WTC11 (cell line): Measurements from ENCODE around the gene NMB. TPM values are rescaled to one million over a fixed set of nuclear protein-coding genes. Genes with fewer than 3 reads are reported as not detected.

ENCODE experiments used
- ATAC-seq: fragments of 200-7000 bp; cut with Tn5 transposase; 2 replicates; pipeline ENCODE4 v1.10.0; 2021; ENCODE audit warnings: mild to moderate bottlenecking, moderate library complexity
- CTCF ChIA-PET: fragments of 300-600 bp; sonication (Branson Sonifier 250); formaldehyde crosslinking; loops from one replicate; lab custom pipeline; 2021; ENCODE audit warnings: antibody characterized with exemption; lab: Charles Lee
- POLR2A ChIA-PET: fragments of 350-600 bp; sonication (Branson Sonifier 250); formaldehyde crosslinking; loops from one replicate; lab custom pipeline; 2021; ENCODE audit warnings: antibody characterized with exemption; lab: Charles Lee
- DNase-seq: peaks from one replicate; pipeline ENCODE4 v3.0.0; 2021; ENCODE audit warnings: low spot score
- H3K27ac Mint-ChIP-seq: 2 replicates; pipeline ENCODE4 v1.8.0; 2021; ENCODE audit warnings: mixed read lengths
- H3K27me3 Mint-ChIP-seq: 2 replicates; pipeline ENCODE4 v1.8.0; 2021; ENCODE audit warnings: low read depth, mild to moderate bottlenecking, moderate library complexity, mixed read lengths
- H3K36me3 Mint-ChIP-seq: 2 replicates; pipeline ENCODE4 v1.8.0; 2021; ENCODE audit warnings: mixed read lengths
- H3K4me1 Mint-ChIP-seq: 2 replicates; pipeline ENCODE4 v1.8.0; 2022; ENCODE audit warnings: mixed read lengths
- H3K4me3 Mint-ChIP-seq: 2 replicates; pipeline ENCODE4 v1.8.0; 2021; ENCODE audit warnings: mild to moderate bottlenecking, moderate library complexity, mixed read lengths
- H3K9me3 Mint-ChIP-seq: 2 replicates; pipeline ENCODE4 v1.8.0; 2021; ENCODE audit warnings: mixed read lengths
- ATF6 ChIP-seq: sonication (generic); formaldehyde crosslinking; IDR thresholded peaks from 2 replicates; pipeline ENCODE4 v1.8.1; 2023; ENCODE audit warnings: mild to moderate bottlenecking, missing genetic modification reagents
- CREM ChIP-seq: sonication (generic); formaldehyde crosslinking; IDR thresholded peaks from 2 replicates; pipeline ENCODE4 v1.8.1; 2022; ENCODE audit warnings: mild to moderate bottlenecking, missing genetic modification reagents, moderate library complexity
- E2F4 ChIP-seq: sonication (generic); formaldehyde crosslinking; IDR thresholded peaks from 2 replicates; pipeline ENCODE4 v1.8.1; 2022; ENCODE audit warnings: low read depth, mild to moderate bottlenecking, moderate library complexity, missing genetic modification reagents, borderline replicate concordance
- E2F5 ChIP-seq: sonication (generic); formaldehyde crosslinking; IDR thresholded peaks from 2 replicates; pipeline ENCODE4 v1.8.1; 2022; ENCODE audit warnings: mild to moderate bottlenecking, moderate library complexity, missing genetic modification reagents
- FOXK1 ChIP-seq: sonication (generic); formaldehyde crosslinking; IDR thresholded peaks from 2 replicates; pipeline ENCODE4 v1.8.0; 2022; ENCODE audit warnings: mild to moderate bottlenecking, moderate library complexity, missing genetic modification reagents
- FOXP1 ChIP-seq: sonication (generic); formaldehyde crosslinking; IDR thresholded peaks from 2 replicates; pipeline ENCODE4 v1.8.0; 2022; ENCODE audit warnings: missing genetic modification reagents, mild to moderate bottlenecking, moderate library complexity, borderline replicate concordance
- GABPB1 ChIP-seq: sonication (generic); formaldehyde crosslinking; IDR thresholded peaks from 2 replicates; pipeline ENCODE4 v1.8.1; 2023; ENCODE audit warnings: mild to moderate bottlenecking, missing genetic modification reagents
- IRF1 ChIP-seq: sonication (generic); formaldehyde crosslinking; IDR thresholded peaks from 2 replicates; pipeline ENCODE4 v1.8.0; 2023; ENCODE audit warnings: missing genetic modification reagents
- JUN ChIP-seq: sonication (generic); formaldehyde crosslinking; IDR thresholded peaks from 2 replicates; pipeline ENCODE4 v1.8.0; 2023; ENCODE audit warnings: mild to moderate bottlenecking, missing genetic modification reagents
- MLX ChIP-seq: sonication (generic); formaldehyde crosslinking; IDR thresholded peaks from 2 replicates; pipeline ENCODE4 v1.8.1; 2023; ENCODE audit warnings: mild to moderate bottlenecking, missing genetic modification reagents, moderate library complexity
- PRDM15 ChIP-seq: sonication (generic); formaldehyde crosslinking; IDR thresholded peaks from 2 replicates; pipeline ENCODE4 v1.8.0; 2022; ENCODE audit warnings: missing genetic modification reagents
- RELA ChIP-seq: sonication (generic); formaldehyde crosslinking; IDR thresholded peaks from 2 replicates; pipeline ENCODE4 v1.8.1; 2022; ENCODE audit warnings: missing genetic modification reagents, mild to moderate bottlenecking, borderline replicate concordance
- SOX15 ChIP-seq: fragments of 250-450 bp; sonication (Bioruptor Pico); IDR thresholded peaks from 2 replicates; pipeline ENCODE4 v1.9.0; 2021; ENCODE audit warnings: mild to moderate bottlenecking
- SP1 ChIP-seq: sonication (generic); formaldehyde crosslinking; conservative IDR thresholded peaks from 2 replicates; pipeline ENCODE4 v1.8.1; 2022; ENCODE audit warnings: missing genetic modification reagents
- TP53 ChIP-seq: sonication (generic); formaldehyde crosslinking; IDR thresholded peaks from 2 replicates; pipeline ENCODE4 v1.8.1; 2023; ENCODE audit warnings: mild to moderate bottlenecking, missing genetic modification reagents
- ZBTB43 ChIP-seq: sonication (generic); formaldehyde crosslinking; IDR thresholded peaks from 2 replicates; pipeline ENCODE4 v1.8.1; 2023; ENCODE audit warnings: mild to moderate bottlenecking, missing genetic modification reagents
- ZNF138 ChIP-seq: sonication (generic); formaldehyde crosslinking; conservative IDR thresholded peaks from 2 replicates; pipeline ENCODE4 v1.8.1; 2022; ENCODE audit warnings: mild to moderate bottlenecking, moderate library complexity, missing genetic modification reagents
- ZNF263 ChIP-seq: sonication (generic); formaldehyde crosslinking; IDR thresholded peaks from 2 replicates; pipeline ENCODE4 v1.8.1; 2022; ENCODE audit warnings: low read depth, mild to moderate bottlenecking, moderate library complexity, missing genetic modification reagents
- total RNA-seq: library from RNA; stranded (reverse); gene quantifications from 3 replicates; pipeline ENCODE4 v1.2.3, GENCODE V29; 2021

The NMB gene
- total RNA-seq, 1 experiment from 2014 or later: 14.9 TPM

GRCh38 chr15:84656972-84657371 is 1.0 kb downstream of the NMB start (continued):
- TF ChIP-seq IRF1 (CRISPR knock-in tag) (no peak), GABPB1 (CRISPR knock-in tag) (no peak), ATF6 (no peak), E2F5 (no peak)

- peaks cover 21% of the 10 kb centered on the region for H3K27me3 Mint-ChIP-seq
- peaks cover 14% of the 10 kb centered on the region for H3K36me3 Mint-ChIP-seq
- TF ChIP-seq TP53 (CRISPR knock-in tag) (no peak), ZNF138 (CRISPR knock-in tag) (no peak), PRDM15 (peak; percentile 80)
- H3K27ac Mint-ChIP-seq: no peak overlapping the region
- peaks cover 31% of the 10 kb centered on the region for H3K4me1 Mint-ChIP-seq
- H3K9me3 Mint-ChIP-seq: no peaks in the 10 kb centered on the region
- CTCF ChIA-PET: interaction anchor here (0.7 to 7.5 kb wide), 10 partner anchors 17 to 224 kb away, joined by 3 to 63 read pairs (median 5); partner anchors contain the start of genes SEC11A and ZSCAN2
- POLR2A ChIA-PET: interaction anchor here (1.2 to 3.6 kb wide), 7 partner anchors 17 to 162 kb away, joined by 3 to 16 read pairs (median 5); partner anchors contain the start of genes ALPK3 and SEC11A
- peak; percentile 81 for DNase-seq
- peak overlapping the region; percentile 95 for H3K4me3 Mint-ChIP-seq
- ATAC-seq: peak; percentile 59
Observed at GRCh38 chr15:84654689-84655453, 3.1 kb downstream of the NMB start.

GRCh38 chr15:84653910-84654688 is 3.9 kb downstream of the NMB start, which contains the start of gene WDR73:
WDR73 (minus strand) TSS chr15:84654283; CDS start chr15:84654274, 9 bp downstream.
- H3K4me3 Mint-ChIP-seq: peak within 1 kb of the TSS; percentile 95
- no peaks in the 10 kb centered on the region for H3K9me3 Mint-ChIP-seq
- H3K36me3 Mint-ChIP-seq: peaks cover 15% of the 10 kb centered on the region
- DNase-seq: peak; percentile 98
- H3K27me3 Mint-ChIP-seq: peaks cover 21% of the 10 kb centered on the region
- ATAC-seq: peak; percentile 69
- CTCF ChIA-PET: interaction anchor here (0.5 to 7.5 kb wide), 11 partner anchors 21 to 225 kb away, joined by 3 to 63 read pairs (median 5); partner anchors contain the start of genes SEC11A and ZSCAN2
- peak within 1 kb of the TSS; percentile 96 for H3K27ac Mint-ChIP-seq
- peaks cover 25% of the 10 kb centered on the region for H3K4me1 Mint-ChIP-seq
- POLR2A ChIA-PET: interaction anchor here (1.2 to 3.6 kb wide), 7 partner anchors 16 to 163 kb away, joined by 3 to 16 read pairs (median 5); partner anchors contain the start of genes ALPK3 and SEC11A
- TF ChIP-seq ZBTB43 (CRISPR knock-in tag) (no peak), SOX15 (CRISPR knock-in tag) (no peak), E2F4 (CRISPR knock-in tag) (no peak), MLX (CRISPR knock-in tag) (no peak), ZNF263 (CRISPR knock-in tag) (no peak), FOXK1 (peak; percentile 68; the same call in 1 of the 2 replicates), JUN (CRISPR knock-in tag) (no peak), TP53 (CRISPR knock-in tag) (0 out of 2 replicates have a peak, but pooled peaks have one; percentile 40), FOXP1 (CRISPR knock-in tag) (peak; percentile 71; the same call in 1 of the 2 replicates), SP1 (peak; percentile 87), CREM (peak; percentile 37), RELA (CRISPR knock-in tag) (no peak)
